ENCODE data around the gene ETV5.

The ETV5 gene

GRCh38 chr3:185998136-185998535 is 110.8 kb downstream of the ETV5 start:
- H3K36me3 Mint-ChIP-seq (ENCODE audit: low read depth), result no peaks in the 10 kb centered on the region
- H3K27ac Mint-ChIP-seq, result no peak overlapping the region
- H3K9me3 Mint-ChIP-seq, result no peaks in the 10 kb centered on the region
- no peak overlapping the region for H3K4me3 Mint-ChIP-seq
- no peak for DNase-seq (ENCODE audit: low spot score)
- no peaks in the 10 kb centered on the region for H3K4me1 Mint-ChIP-seq (ENCODE audit: low read depth)
- H3K27me3 Mint-ChIP-seq (ENCODE audit: low read depth), result peaks cover 33% of the 10 kb centered on the region

GRCh38 chr3:185997130-185997529 is 111.8 kb downstream of the ETV5 start:
- DNase-seq (ENCODE audit: low spot score), result no peak
- Mint-ChIP-seq H3K36me3 (ENCODE audit: low read depth) (no peaks in the 10 kb centered on the region), H3K9me3 (no peaks in the 10 kb centered on the region), H3K27ac (no peak overlapping the region), H3K27me3 (ENCODE audit: low read depth) (peaks cover 40% of the 10 kb centered on the region), H3K4me1 (ENCODE audit: low read depth) (no peaks in the 10 kb centered on the region), H3K4me3 (no peak overlapping the region)

All from T-helper 2 cell treated with Interferon-gamma antibody and Interleukin-4, amounts not matched to agents 5 μg/mL and 100 μg/mL, for 36 hours (primary cell).